GM10266 (cell line): Measurements from ENCODE around the gene MAP4K4.

Source experiments
- DNase-seq: peaks from one replicate; pipeline ENCODE4 v3.0.0; 2012; ENCODE audit errors: extremely low spot score
- TF ChIP-seq, protein P1 (sequence below): IDR thresholded peaks from 2 replicates; pipeline ENCODE4 v1.5.1; 2012; ENCODE audit warnings: mild to moderate bottlenecking, low read depth; ENCODE audit not compliant: control insufficient read depth, insufficient read depth; ENCODE audit errors: missing control alignments

MAP4K4 gene

DNA sequence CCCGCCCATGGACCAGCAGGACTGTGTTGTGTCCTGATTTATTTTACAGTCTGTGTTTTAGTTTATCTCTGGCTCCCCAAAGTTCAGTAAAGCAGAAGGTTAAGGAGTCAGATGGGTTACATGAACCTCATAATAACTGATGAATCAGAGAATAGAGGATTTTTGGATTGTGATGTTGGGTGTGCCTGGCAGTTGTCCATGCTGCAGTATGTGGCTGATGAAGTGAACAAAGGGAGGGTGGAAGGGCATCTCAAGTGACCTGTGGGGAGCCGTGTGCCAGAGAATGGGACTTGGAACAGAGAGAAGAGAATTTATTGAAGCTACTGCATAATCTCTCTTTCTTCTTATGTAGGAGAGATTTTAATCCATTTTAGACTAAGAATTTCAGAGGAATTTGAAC is 145.5 kb downstream of the MAP4K4 start:
- TF ChIP-seq, protein P1, sequence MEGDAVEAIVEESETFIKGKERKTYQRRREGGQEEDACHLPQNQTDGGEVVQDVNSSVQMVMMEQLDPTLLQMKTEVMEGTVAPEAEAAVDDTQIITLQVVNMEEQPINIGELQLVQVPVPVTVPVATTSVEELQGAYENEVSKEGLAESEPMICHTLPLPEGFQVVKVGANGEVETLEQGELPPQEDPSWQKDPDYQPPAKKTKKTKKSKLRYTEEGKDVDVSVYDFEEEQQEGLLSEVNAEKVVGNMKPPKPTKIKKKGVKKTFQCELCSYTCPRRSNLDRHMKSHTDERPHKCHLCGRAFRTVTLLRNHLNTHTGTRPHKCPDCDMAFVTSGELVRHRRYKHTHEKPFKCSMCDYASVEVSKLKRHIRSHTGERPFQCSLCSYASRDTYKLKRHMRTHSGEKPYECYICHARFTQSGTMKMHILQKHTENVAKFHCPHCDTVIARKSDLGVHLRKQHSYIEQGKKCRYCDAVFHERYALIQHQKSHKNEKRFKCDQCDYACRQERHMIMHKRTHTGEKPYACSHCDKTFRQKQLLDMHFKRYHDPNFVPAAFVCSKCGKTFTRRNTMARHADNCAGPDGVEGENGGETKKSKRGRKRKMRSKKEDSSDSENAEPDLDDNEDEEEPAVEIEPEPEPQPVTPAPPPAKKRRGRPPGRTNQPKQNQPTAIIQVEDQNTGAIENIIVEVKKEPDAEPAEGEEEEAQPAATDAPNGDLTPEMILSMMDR, result no peak
- no peak for DNase-seq

GRCh38 chr2:101843471-101843870 is 146.0 kb downstream of the MAP4K4 start:
- no peak for DNase-seq
- TF ChIP-seq, protein P1, result no peak

GRCh38 chr2:101844055-101844635 is 146.6 kb downstream of the MAP4K4 start:
- TF ChIP-seq, protein P1, result no peak

GRCh38 chr2:101846973-101847372 is 149.5 kb downstream of the MAP4K4 start:
- TF ChIP-seq, protein P1, result no peak
- no peak for DNase-seq

More at GRCh38 chr2:101844055-101844635, 146.6 kb downstream of the MAP4K4 start:
- DNase-seq, result no peak

- TF ChIP-seq, protein P1, result no peak
- DNase-seq, result no peak
These were observed 150.3 kb downstream of the MAP4K4 start for GRCh38 chr2:101847661-101848339.

GRCh38 chr2:101848769-101849410 is 151.4 kb downstream of the MAP4K4 start:
- DNase-seq, result no peak
- TF ChIP-seq, protein P1, result no peak

GRCh38 chr2:101850450-101850849 is 152.9 kb downstream of the MAP4K4 start:
- no peak for DNase-seq
- TF ChIP-seq, protein P1, result no peak
